Measurements from ENCODE around the gene RALGAPA2.

The RALGAPA2 gene

GRCh38 chr20:20528861-20529260, 183.6 kb downstream of the RALGAPA2 start:
- no peak for DNase-seq

GRCh38 chr20:20527661-20528060, 184.8 kb downstream of the RALGAPA2 start:
- DNase-seq: no peak

GRCh38 chr20:20525756-20526155, 186.7 kb downstream of the RALGAPA2 start:
- DNase-seq: no peak

GRCh38 chr20:20525214-20525613, 187.2 kb downstream of the RALGAPA2 start:
- no peak for DNase-seq

- no peak for DNase-seq
Measured at GRCh38 chr20:20524756-20525155, 187.7 kb downstream of the RALGAPA2 start.

GRCh38 chr20:20521736-20522135, 190.7 kb downstream of the RALGAPA2 start:
- no peak for DNase-seq

- no peak for DNase-seq
Measured at GRCh38 chr20:20520776-20521175, 191.7 kb downstream of the RALGAPA2 start.

- DNase-seq: no peak
Measured at GRCh38 chr20:20519269-20519668, 193.2 kb downstream of the RALGAPA2 start.

GRCh38 chr20:20518263-20518662, 194.2 kb downstream of the RALGAPA2 start:
- DNase-seq: no peak

- no peak for DNase-seq
Measured at GRCh38 chr20:20517296-20517695, 195.1 kb downstream of the RALGAPA2 start.

- DNase-seq: no peak
Measured at GRCh38 chr20:20513720-20514119, 198.7 kb downstream of the RALGAPA2 start.

- DNase-seq: peak in 1 of 2 donors; percentile 75
Measured at GRCh38 chr20:20505554-20505953, 206.9 kb downstream of the RALGAPA2 start.

- DNase-seq: no peak
Measured at GRCh38 chr20:20503777-20504530, 208.5 kb downstream of the RALGAPA2 start.

GRCh38 chr20:20501128-20501527, 211.3 kb downstream of the RALGAPA2 start:
- no peak for DNase-seq

GRCh38 chr20:20500312-20500711, 212.1 kb downstream of the RALGAPA2 start:
- no peak for DNase-seq

- no peak for DNase-seq
Measured at GRCh38 chr20:20499439-20499838, 213.0 kb downstream of the RALGAPA2 start.

- DNase-seq: no peak
Measured at GRCh38 chr20:20498076-20498861, 214.2 kb downstream of the RALGAPA2 start.

GRCh38 chr20:20497242-20497978, 215.0 kb downstream of the RALGAPA2 start:
- no peak for DNase-seq

GRCh38 chr20:20495729-20496503, 216.5 kb downstream of the RALGAPA2 start:
- no peak for DNase-seq

GRCh38 chr20:20493701-20494100, 218.7 kb downstream of the RALGAPA2 start:
- no peak for DNase-seq

- no peak for DNase-seq
Measured at GRCh38 chr20:20492521-20493332, 219.7 kb downstream of the RALGAPA2 start.

GRCh38 chr20:20491784-20492264, 220.6 kb downstream of the RALGAPA2 start:
- DNase-seq: no peak

All from bone marrow (tissue), 2 donors.